DND-41 (cell line): Measurements from ENCODE around the gene PDE4D.

ENCODE experiments used
- ATAC-seq: fragments of 200-7000 bp; cut with Tn5 transposase; 3 replicates; pipeline ENCODE4 v1.9.1; 2021; ENCODE audit warnings: low read depth; ENCODE audit not compliant: insufficient read depth
- DNase-seq: peaks from one replicate; pipeline ENCODE4 v3.0.0-alpha.2; 2020
- H2AFZ ChIP-seq: 2 replicates; pipeline ENCODE4 v1.6.0; 2012; ENCODE audit warnings: low read depth, low read length
- H3K27ac ChIP-seq: 2 replicates; pipeline ENCODE4 v1.5.1; 2012; ENCODE audit warnings: low read length, inconsistent platforms
- H3K27me3 ChIP-seq: fragments of 200-600 bp; sonication (generic); 2 replicates; pipeline ENCODE4 v1.6.0; 2012; ENCODE audit warnings: low read length, mild to moderate bottlenecking, inconsistent platforms; ENCODE audit not compliant: insufficient read depth, poor library complexity
- H3K36me3 ChIP-seq: 2 replicates; pipeline ENCODE4 v1.5.1; 2012; ENCODE audit warnings: low read length, inconsistent platforms; ENCODE audit not compliant: insufficient read depth
- H3K4me1 ChIP-seq: 2 replicates; pipeline ENCODE4 v1.5.1; 2012; ENCODE audit warnings: mild to moderate bottlenecking, low read length; ENCODE audit not compliant: insufficient read depth
- H3K4me2 ChIP-seq: 2 replicates; pipeline ENCODE4 v1.6.0; 2012; ENCODE audit warnings: mild to moderate bottlenecking, moderate library complexity, low read length, inconsistent platforms; ENCODE audit not compliant: insufficient read depth
- H3K4me3 ChIP-seq, 2 experiments: fragments of 200-600 bp in 1 of 2; shearing (Covaris generic) in 1 of 2; 2 replicates each; pipeline ENCODE4 v1.5.1; 2012 to 2016; ENCODE audit warnings: inconsistent platforms in 2 of 2, low read length in 2 of 2, mild to moderate bottlenecking in 2 of 2, low read depth in 1 of 2, moderate library complexity in 1 of 2
- H3K79me2 ChIP-seq: 2 replicates; pipeline ENCODE4 v1.6.0; 2012; ENCODE audit warnings: low read length, inconsistent platforms; ENCODE audit not compliant: insufficient read depth
- H3K9ac ChIP-seq: 2 replicates; pipeline ENCODE4 v1.6.0; 2012; ENCODE audit warnings: low read depth, mild to moderate bottlenecking, inconsistent platforms, low read length, moderate library complexity
- H3K9me3 ChIP-seq: 2 replicates; pipeline ENCODE4 v1.5.1; 2012; ENCODE audit warnings: low read length, moderate library complexity, mild to moderate bottlenecking, inconsistent platforms; ENCODE audit not compliant: insufficient read depth, severe bottlenecking
- H4K20me1 ChIP-seq: 2 replicates; pipeline ENCODE4 v1.6.0; 2012; ENCODE audit warnings: low read length; ENCODE audit not compliant: insufficient read depth
- EZH2 ChIP-seq: IDR thresholded peaks from 3 replicates; pipeline ENCODE4 v1.6.1; 2012; ENCODE audit warnings: borderline replicate concordance, low read depth, mild to moderate bottlenecking, moderate library complexity, low read length, inconsistent platforms; ENCODE audit not compliant: severe bottlenecking
- TF ChIP-seq, protein P1 (sequence below): IDR thresholded peaks from 2 replicates; pipeline ENCODE4 v1.5.1; 2012; ENCODE audit warnings: borderline replicate concordance, low read length, moderate library complexity, mild to moderate bottlenecking; ENCODE audit not compliant: poor library complexity, severe bottlenecking; ENCODE audit errors: extremely low read depth

Gene PDE4D

GRCh38 chr5:59779453-59779852, 114.1 kb downstream of the PDE4D start:
- no peaks in the 10 kb centered on the region for H4K20me1 ChIP-seq
- no peaks in the 10 kb centered on the region for H3K79me2 ChIP-seq
- DNase-seq (no peak), ATAC-seq (no peak)
- no peak overlapping the region for H3K27ac ChIP-seq
- H3K27me3 ChIP-seq, result no peaks in the 10 kb centered on the region
- no peak overlapping the region for H3K4me2 ChIP-seq
- no peak overlapping the region for H2AFZ ChIP-seq
- no peaks in the 10 kb centered on the region for H3K4me1 ChIP-seq
- TF ChIP-seq, protein P1, sequence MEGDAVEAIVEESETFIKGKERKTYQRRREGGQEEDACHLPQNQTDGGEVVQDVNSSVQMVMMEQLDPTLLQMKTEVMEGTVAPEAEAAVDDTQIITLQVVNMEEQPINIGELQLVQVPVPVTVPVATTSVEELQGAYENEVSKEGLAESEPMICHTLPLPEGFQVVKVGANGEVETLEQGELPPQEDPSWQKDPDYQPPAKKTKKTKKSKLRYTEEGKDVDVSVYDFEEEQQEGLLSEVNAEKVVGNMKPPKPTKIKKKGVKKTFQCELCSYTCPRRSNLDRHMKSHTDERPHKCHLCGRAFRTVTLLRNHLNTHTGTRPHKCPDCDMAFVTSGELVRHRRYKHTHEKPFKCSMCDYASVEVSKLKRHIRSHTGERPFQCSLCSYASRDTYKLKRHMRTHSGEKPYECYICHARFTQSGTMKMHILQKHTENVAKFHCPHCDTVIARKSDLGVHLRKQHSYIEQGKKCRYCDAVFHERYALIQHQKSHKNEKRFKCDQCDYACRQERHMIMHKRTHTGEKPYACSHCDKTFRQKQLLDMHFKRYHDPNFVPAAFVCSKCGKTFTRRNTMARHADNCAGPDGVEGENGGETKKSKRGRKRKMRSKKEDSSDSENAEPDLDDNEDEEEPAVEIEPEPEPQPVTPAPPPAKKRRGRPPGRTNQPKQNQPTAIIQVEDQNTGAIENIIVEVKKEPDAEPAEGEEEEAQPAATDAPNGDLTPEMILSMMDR, result no peak
- no peak for TF ChIP-seq EZH2
- H3K36me3 ChIP-seq, result no peaks in the 10 kb centered on the region
- H3K9me3 ChIP-seq, result no peaks in the 10 kb centered on the region
- no peak overlapping the region for H3K9ac ChIP-seq
- no peak overlapping the region for H3K4me3 ChIP-seq

DNA sequence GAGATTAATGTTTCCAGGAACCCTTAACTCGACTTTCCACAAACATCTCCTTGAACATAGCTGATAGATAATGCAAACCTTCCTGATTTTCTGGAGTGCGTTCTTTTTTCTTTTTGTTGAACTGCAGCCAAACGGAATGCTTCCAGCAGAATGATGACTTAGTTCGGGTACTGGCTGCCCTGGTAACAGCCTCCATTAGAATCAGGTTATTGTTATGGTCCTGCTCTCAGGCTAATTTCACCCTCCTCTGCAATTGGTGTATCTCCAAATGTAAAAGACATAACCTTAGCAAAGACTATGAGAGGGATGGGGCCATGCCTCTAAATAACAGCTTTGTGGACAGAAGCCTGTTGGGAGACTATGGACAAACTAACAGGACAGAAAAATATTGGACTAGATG, 116.5 kb downstream of the PDE4D start:
- H3K9ac ChIP-seq, result no peak overlapping the region
- H3K27ac ChIP-seq, result no peak overlapping the region
- no peaks in the 10 kb centered on the region for H4K20me1 ChIP-seq
- H3K4me3 ChIP-seq, result no peak overlapping the region
- no peaks in the 10 kb centered on the region for H3K27me3 ChIP-seq
- no peak overlapping the region for H2AFZ ChIP-seq
- no peaks in the 10 kb centered on the region for H3K79me2 ChIP-seq
- DNase-seq (no peak), ATAC-seq (no peak)
- H3K4me2 ChIP-seq, result no peak overlapping the region
- no peaks in the 10 kb centered on the region for H3K9me3 ChIP-seq
- H3K36me3 ChIP-seq, result no peaks in the 10 kb centered on the region
- H3K4me1 ChIP-seq, result no peaks in the 10 kb centered on the region
- TF ChIP-seq EZH2, result no peak
- TF ChIP-seq, protein P1, result no peak

GRCh38 chr5:59773294-59773693, 120.2 kb downstream of the PDE4D start:
- Histone ChIP-seq H3K4me1 (no peaks in the 10 kb centered on the region), H3K9me3 (no peaks in the 10 kb centered on the region), H2AFZ (no peak overlapping the region), H4K20me1 (no peaks in the 10 kb centered on the region), H3K36me3 (no peaks in the 10 kb centered on the region), H3K9ac (no peak overlapping the region), H3K27ac (no peak overlapping the region), H3K79me2 (no peaks in the 10 kb centered on the region), H3K27me3 (no peaks in the 10 kb centered on the region), H3K4me2 (no peak overlapping the region), H3K4me3 (no peak overlapping the region)
- ATAC-seq, result no peak
- no peak for DNase-seq
- TF ChIP-seq EZH2, result no peak
- TF ChIP-seq, protein P1, result no peak

DNA sequence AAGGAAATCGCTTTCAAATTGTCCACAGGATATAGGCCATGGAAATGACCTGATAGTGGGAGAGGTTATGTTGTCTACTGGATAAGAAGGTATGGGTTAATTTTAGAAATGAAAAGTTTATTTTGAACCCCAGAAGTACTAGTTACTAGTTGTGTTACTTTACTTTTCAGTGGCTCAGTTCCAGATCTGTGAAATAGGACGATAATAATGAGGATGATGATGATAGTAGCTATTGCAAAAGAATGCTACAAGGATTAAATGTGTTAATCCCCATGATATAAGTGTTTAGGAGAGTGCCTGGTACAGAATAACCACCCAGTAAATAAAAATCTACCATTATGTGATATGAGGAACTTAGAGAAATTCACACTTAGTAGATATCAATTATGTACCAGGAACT, 120.8 kb downstream of the PDE4D start:
- ATAC-seq (no peak), DNase-seq (no peak)
- no peak overlapping the region for H3K9ac ChIP-seq
- H3K9me3 ChIP-seq, result no peaks in the 10 kb centered on the region
- H3K27ac ChIP-seq, result no peak overlapping the region
- H3K27me3 ChIP-seq, result no peaks in the 10 kb centered on the region
- H3K4me1 ChIP-seq, result no peaks in the 10 kb centered on the region
- TF ChIP-seq, protein P1, result no peak
- TF ChIP-seq EZH2, result no peak
- no peak overlapping the region for H3K4me2 ChIP-seq
- H3K79me2 ChIP-seq, result no peaks in the 10 kb centered on the region
- no peak overlapping the region for H2AFZ ChIP-seq
- no peaks in the 10 kb centered on the region for H3K36me3 ChIP-seq
- H4K20me1 ChIP-seq, result no peaks in the 10 kb centered on the region
- H3K4me3 ChIP-seq, result no peak overlapping the region
